Measurements from ENCODE around the gene VWA8. TPM values are rescaled to one million over a fixed set of nuclear protein-coding genes. Genes with fewer than 3 reads are reported as not detected.
A peak's percentile ranks its signal among the peaks of the same experiment; 100 is the strongest.
"Not testable (repeated sequence)": the region's sequence is repeated elsewhere in the genome, so short reads cannot be mapped to it uniquely, and the experiment has no call there.

VWA8 gene
- total RNA-seq, 1 donor, result 33.2 TPM

DNA sequence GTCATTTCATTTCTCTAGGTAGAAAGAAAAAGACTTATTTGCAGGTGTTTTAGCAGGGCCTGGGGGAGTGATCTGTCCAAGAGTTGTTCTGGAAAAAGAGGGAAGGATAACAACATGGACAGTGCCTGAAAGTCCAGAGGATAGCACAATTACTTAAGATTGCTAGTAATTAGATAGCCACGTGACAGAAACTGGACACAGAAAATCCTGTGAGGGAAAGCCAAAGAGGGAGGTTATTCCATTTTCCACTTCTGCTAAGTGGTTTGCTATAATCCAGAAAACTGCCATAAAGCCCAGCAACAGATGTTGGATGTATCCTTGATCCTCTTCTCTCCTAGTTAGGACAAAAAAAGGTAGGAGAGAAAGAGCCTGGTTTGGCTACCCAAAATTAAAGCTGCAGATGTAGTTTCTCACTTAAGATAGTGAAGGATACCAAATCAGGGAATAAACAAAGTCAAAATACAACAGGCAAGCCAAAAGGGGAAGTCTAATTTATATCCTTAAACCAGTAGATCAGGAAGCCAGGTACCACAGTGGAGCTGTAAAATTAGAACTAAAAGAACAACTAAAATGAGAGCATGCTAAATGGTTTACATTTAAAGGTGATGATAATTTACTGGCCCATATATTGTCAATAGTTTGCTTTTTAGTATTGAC is 140.2 kb downstream of the VWA8 start:
- no peak overlapping the region for H3K4me3 ChIP-seq (ENCODE audit: low read depth, low read length)
- DNase-seq (ENCODE audit: low read depth), result no peak

DNA sequence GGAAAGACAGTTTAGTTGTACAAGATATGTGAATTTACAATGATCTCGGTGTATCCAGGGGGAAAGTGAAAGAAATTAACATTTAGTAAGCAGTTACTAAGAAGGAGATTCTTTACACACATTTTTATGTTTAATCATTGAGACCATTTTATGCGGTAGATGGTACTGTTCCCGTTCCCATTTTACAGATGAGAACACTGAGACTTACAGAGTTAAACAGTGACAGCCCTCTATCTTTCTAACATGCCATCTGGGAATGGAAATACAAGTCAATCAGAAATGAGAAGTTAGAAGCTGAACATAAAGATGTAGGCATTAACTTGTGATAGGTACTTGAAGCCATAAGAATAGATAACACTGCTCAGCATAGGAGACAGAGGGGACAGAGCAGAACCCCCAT is 144.9 kb downstream of the VWA8 start:
- no peak for DNase-seq (ENCODE audit: low read depth)
- H3K4me3 ChIP-seq (ENCODE audit: low read depth, low read length), result no peak overlapping the region
- TF ChIP-seq, protein P1, sequence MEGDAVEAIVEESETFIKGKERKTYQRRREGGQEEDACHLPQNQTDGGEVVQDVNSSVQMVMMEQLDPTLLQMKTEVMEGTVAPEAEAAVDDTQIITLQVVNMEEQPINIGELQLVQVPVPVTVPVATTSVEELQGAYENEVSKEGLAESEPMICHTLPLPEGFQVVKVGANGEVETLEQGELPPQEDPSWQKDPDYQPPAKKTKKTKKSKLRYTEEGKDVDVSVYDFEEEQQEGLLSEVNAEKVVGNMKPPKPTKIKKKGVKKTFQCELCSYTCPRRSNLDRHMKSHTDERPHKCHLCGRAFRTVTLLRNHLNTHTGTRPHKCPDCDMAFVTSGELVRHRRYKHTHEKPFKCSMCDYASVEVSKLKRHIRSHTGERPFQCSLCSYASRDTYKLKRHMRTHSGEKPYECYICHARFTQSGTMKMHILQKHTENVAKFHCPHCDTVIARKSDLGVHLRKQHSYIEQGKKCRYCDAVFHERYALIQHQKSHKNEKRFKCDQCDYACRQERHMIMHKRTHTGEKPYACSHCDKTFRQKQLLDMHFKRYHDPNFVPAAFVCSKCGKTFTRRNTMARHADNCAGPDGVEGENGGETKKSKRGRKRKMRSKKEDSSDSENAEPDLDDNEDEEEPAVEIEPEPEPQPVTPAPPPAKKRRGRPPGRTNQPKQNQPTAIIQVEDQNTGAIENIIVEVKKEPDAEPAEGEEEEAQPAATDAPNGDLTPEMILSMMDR (IDR thresholded peaks at IDR 0.05; ENCODE audit: insufficient read depth, low read depth, low read length), result no peak

More for the DNA sequence above, 140.2 kb downstream of the VWA8 start:
- TF ChIP-seq, protein P1 (IDR thresholded peaks at IDR 0.05; ENCODE audit: insufficient read depth, low read depth, low read length), result no peak

DNA sequence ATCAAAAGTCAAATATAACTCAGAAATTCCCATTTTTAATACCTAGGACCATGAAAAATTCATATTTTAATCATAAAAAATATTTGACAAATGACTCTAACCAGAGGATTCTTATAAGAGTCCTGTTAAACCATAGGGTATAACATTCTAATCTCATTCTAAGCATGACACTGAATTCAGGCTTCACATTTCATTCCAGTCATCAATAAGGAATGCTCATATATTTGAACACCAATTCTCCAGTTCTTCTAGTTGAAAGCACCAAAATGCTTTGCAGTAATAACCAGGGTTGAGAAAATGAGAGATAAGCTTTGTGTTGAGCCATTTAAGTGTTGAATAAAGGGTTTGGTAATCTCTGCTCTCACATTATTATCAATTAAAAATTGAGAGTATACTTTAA is 147.5 kb downstream of the VWA8 start:
- TF ChIP-seq, protein P1 (IDR thresholded peaks at IDR 0.05; ENCODE audit: insufficient read depth, low read depth, low read length), result no peak

GRCh38 chr13:41812851-41813250 is 148.1 kb downstream of the VWA8 start:
- TF ChIP-seq, protein P1 (IDR thresholded peaks at IDR 0.05; ENCODE audit: insufficient read depth, low read depth, low read length), result no peak
- H3K4me3 ChIP-seq (ENCODE audit: low read depth, low read length), result no peak overlapping the region

More for the DNA sequence above, 147.5 kb downstream of the VWA8 start:
- DNase-seq (ENCODE audit: low read depth), result peak; percentile 31
- no peak overlapping the region for H3K4me3 ChIP-seq (ENCODE audit: low read depth, low read length)

GRCh38 chr13:41812237-41812636 is 148.7 kb downstream of the VWA8 start:
- no peak for DNase-seq (ENCODE audit: low read depth)
- H3K4me3 ChIP-seq (ENCODE audit: low read depth, low read length), result no peak overlapping the region
- TF ChIP-seq, protein P1 (IDR thresholded peaks at IDR 0.05; ENCODE audit: insufficient read depth, low read depth, low read length), result no peak

More at GRCh38 chr13:41812851-41813250, 148.1 kb downstream of the VWA8 start:
- no peak for DNase-seq (ENCODE audit: low read depth)

DNA sequence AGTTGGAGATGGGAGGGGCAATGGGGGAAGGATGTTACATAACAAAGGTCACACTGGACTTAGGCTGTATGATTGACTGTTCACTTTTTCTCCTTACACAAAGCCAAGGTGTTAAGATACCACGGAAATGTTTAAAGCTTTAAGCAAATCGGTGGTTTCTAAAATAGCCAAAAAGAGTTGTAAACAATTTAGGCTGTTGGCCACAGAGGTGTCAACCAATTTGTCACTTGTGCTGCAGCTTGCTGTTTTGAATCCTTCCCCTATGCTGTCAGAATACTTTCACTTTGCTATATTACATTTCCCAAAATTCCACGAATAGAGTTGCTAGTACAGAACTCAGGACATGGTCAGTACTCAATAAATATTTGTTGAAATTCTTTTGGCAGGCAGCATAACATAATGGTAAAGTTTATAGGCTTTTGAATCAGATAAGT is 149.3 kb downstream of the VWA8 start:
- TF ChIP-seq, protein P1 (IDR thresholded peaks at IDR 0.05; ENCODE audit: insufficient read depth, low read depth, low read length), result no peak
- peak; percentile 20 for DNase-seq (ENCODE audit: low read depth)
- H3K4me3 ChIP-seq (ENCODE audit: low read depth, low read length), result no peak overlapping the region

DNA sequence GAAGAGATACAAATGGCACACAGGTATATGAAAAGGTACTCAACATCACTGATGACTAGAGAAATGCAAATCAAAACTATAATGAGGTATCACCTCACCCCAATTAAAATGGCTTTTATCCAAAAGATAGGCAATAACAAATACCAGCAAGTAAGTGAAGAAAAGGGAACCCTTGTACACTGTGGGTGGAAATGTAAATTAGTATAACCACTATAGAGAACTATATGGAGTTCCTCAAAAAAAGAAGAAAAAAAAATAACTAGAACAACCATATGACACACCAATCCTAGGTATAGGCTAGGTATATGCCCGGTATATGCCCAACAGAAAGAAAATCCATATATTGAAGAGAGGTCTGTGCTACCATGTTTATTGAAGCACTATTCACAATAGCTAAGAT is 150.9 kb downstream of the VWA8 start:
- TF ChIP-seq, protein P1 (IDR thresholded peaks at IDR 0.05; ENCODE audit: insufficient read depth, low read depth, low read length), result no peak
- H3K4me3 ChIP-seq (ENCODE audit: low read depth, low read length), result no peak overlapping the region
- DNase-seq (ENCODE audit: low read depth), result no peak

GRCh38 chr13:41803445-41803735 is 157.5 kb downstream of the VWA8 start:
- H3K4me3 ChIP-seq (ENCODE audit: low read depth, low read length); DNase-seq (ENCODE audit: low read depth): not testable (repeated sequence)
